OCI-LY7 (cell line): ENCODE data around the gene TPSG1. TPM values are rescaled to one million over a fixed set of nuclear protein-coding genes. Genes with fewer than 3 reads are reported as not detected.
"Not testable (repeated sequence)": the region's sequence is repeated elsewhere in the genome, so short reads cannot be mapped to it uniquely, and the experiment has no call there.

Experiments
- BruUV-seq: library from RNA; stranded (reverse); fragments of 400-500 nt; replicated peaks from 2 replicates; lab custom pipeline; 2021; lab: Mats Ljungman, UMichigan
- CTCF ChIA-PET: fragments of 300-600 bp; sonication (Branson Sonifier 250); formaldehyde crosslinking; loops from one replicate; lab custom pipeline; 2022; ENCODE audit warnings: antibody characterized with exemption; ENCODE audit not compliant: unreplicated experiment; lab: Charles Lee
- POLR2A ChIA-PET: fragments of 300-600 bp; sonication (Branson Sonifier 250); formaldehyde crosslinking; loops from one replicate; lab custom pipeline; 2022; ENCODE audit warnings: antibody characterized with exemption; lab: Charles Lee
- DNase-seq: peaks from one replicate; pipeline ENCODE4 v3.0.0-alpha.2; 2015; ENCODE audit warnings: low spot score
- H2AFZ ChIP-seq: fragments of 200-600 bp; sonication (generic), shearing (Covaris generic); 2 replicates; pipeline ENCODE4 v1.6.1; 2014; ENCODE audit warnings: mild to moderate bottlenecking, antibody characterized with exemption, low read length, moderate library complexity
- H3K27ac ChIP-seq: fragments of 200-600 bp; sonication (generic); 2 replicates; pipeline ENCODE4 v1.5.1; 2014; ENCODE audit warnings: mixed run types, low read depth, mild to moderate bottlenecking, moderate library complexity, low read length, inconsistent platforms; ENCODE audit not compliant: poor library complexity, severe bottlenecking
- H3K36me3 ChIP-seq: fragments of 200-600 bp; sonication (generic); 2 replicates; pipeline ENCODE4 v1.6.1; 2014; ENCODE audit warnings: mild to moderate bottlenecking, antibody characterized with exemption, low read length, moderate library complexity, mixed read lengths; ENCODE audit not compliant: insufficient read depth
- H3K4me1 ChIP-seq: fragments of 200-600 bp; sonication (generic); 2 replicates; pipeline ENCODE4 v1.5.1; 2014; ENCODE audit warnings: mild to moderate bottlenecking, low read length; ENCODE audit not compliant: insufficient read depth, poor library complexity, severe bottlenecking
- H3K4me2 ChIP-seq: fragments of 200-600 bp; sonication (generic); 2 replicates; pipeline ENCODE4 v1.6.1; 2014; ENCODE audit warnings: mild to moderate bottlenecking, low read length
- H3K4me3 ChIP-seq: fragments of 200-600 bp; sonication (generic); 2 replicates; pipeline ENCODE4 v1.5.1; 2014; ENCODE audit warnings: mild to moderate bottlenecking, low read depth, low read length; ENCODE audit not compliant: poor library complexity, severe bottlenecking
- H3K79me2 ChIP-seq: fragments of 200-600 bp; sonication (generic); 2 replicates; pipeline ENCODE4 v1.6.1; 2016; ENCODE audit warnings: low read depth, mild to moderate bottlenecking, low read length, moderate library complexity, mixed read lengths; ENCODE audit not compliant: insufficient read depth
- H3K9me2 ChIP-seq: fragments of 200-600 bp; sonication (generic); 2 replicates; pipeline ENCODE4 v1.6.1; 2016; ENCODE audit warnings: mild to moderate bottlenecking, low read length, mixed read lengths; ENCODE audit not compliant: insufficient read depth
- H3K9me3 ChIP-seq: fragments of 200-600 bp; sonication (generic); 2 replicates; pipeline ENCODE4 v1.6.1; 2014; ENCODE audit warnings: mild to moderate bottlenecking, mixed run types, low read length, mixed read lengths
- H4K20me1 ChIP-seq: fragments of 200-600 bp; sonication (generic); 2 replicates; pipeline ENCODE4 v1.6.1; 2014; ENCODE audit warnings: mild to moderate bottlenecking, antibody characterized with exemption, low read length, moderate library complexity, mixed read lengths; ENCODE audit not compliant: insufficient read depth
- CTCF ChIP-seq: fragments of 200-600 bp; sonication (generic); conservative IDR thresholded peaks from 2 replicates; pipeline ENCODE4 v1.5.1; 2014; ENCODE audit warnings: mild to moderate bottlenecking, antibody characterized with exemption, low read length, moderate library complexity, mixed read lengths
- EZH2phosphoT487 ChIP-seq: fragments of 200-600 bp; sonication (generic); IDR thresholded peaks from 2 replicates; pipeline ENCODE4 v1.6.1; 2018; ENCODE audit warnings: low read depth, borderline replicate concordance, mild to moderate bottlenecking, mixed run types, antibody characterized with exemption, low read length, moderate library complexity, mixed read lengths
- intact Hi-C: fragments of 100-400 bp; cut with micrococcal nuclease; formaldehyde crosslinking; loops from one replicate; pipeline ENCODE4 v1.10.0; 2022; ENCODE audit not compliant: unreplicated experiment
- total RNA-seq, 2 experiments: library from RNA; depleted of rRNA in 1 of 2; stranded (reverse); fragments of >200 nt in 1 of 2; shearing (Covaris generic) in 1 of 2; gene quantifications; 2 replicates each; pipeline ENCODE4 v1.2.3, GENCODE V29; 2014 to 2022

The TPSG1 gene
- total RNA-seq, 2 experiments from 2014 or later: not detected

GRCh38 chr16:1257561-1258224 is 32.6 kb upstream of the TPSG1 start:
- no peak overlapping the region for H3K4me3 ChIP-seq
- DNase-seq: no peak
- no peaks in the 10 kb centered on the region for H3K36me3 ChIP-seq
- intact Hi-C loops: no loop called here
- H3K9me2 ChIP-seq: no peaks in the 10 kb centered on the region
- BruUV-seq: no TSS peak
- no peaks in the 10 kb centered on the region for H4K20me1 ChIP-seq
- ChIA-PET POLR2A (no interaction called here), CTCF (no interaction called here)
- TF ChIP-seq CTCF (no peak), EZH2phosphoT487 (no peak)
- H3K9me3 ChIP-seq: no peaks in the 10 kb centered on the region
- no peaks in the 10 kb centered on the region for H3K79me2 ChIP-seq
- H3K27ac ChIP-seq: no peak overlapping the region
- no peaks in the 10 kb centered on the region for H3K4me1 ChIP-seq
- no peak overlapping the region for H2AFZ ChIP-seq
- H3K4me2 ChIP-seq: no peak overlapping the region

GRCh38 chr16:1256874-1257322 is 31.8 kb upstream of the TPSG1 start:
- Histone ChIP-seq H2AFZ (no peak overlapping the region), H3K4me3 (no peak overlapping the region), H3K27ac (no peak overlapping the region), H3K79me2 (no peaks in the 10 kb centered on the region), H3K9me3 (no peaks in the 10 kb centered on the region), H4K20me1 (no peaks in the 10 kb centered on the region), H3K9me2 (no peaks in the 10 kb centered on the region), H3K4me1 (no peaks in the 10 kb centered on the region), H3K36me3 (no peaks in the 10 kb centered on the region), H3K4me2 (no peak overlapping the region)
- intact Hi-C loops: no loop called here
- POLR2A ChIA-PET: no interaction called here
- CTCF ChIA-PET: no interaction called here
- DNase-seq: no peak
- TF ChIP-seq EZH2phosphoT487 (no peak), CTCF (no peak)
- no TSS peak for BruUV-seq

- POLR2A ChIA-PET, CTCF ChIA-PET, H3K36me3 ChIP-seq, DNase-seq, H3K79me2 ChIP-seq, BruUV-seq, H3K9me2 ChIP-seq, intact Hi-C loops, H2AFZ ChIP-seq, H3K4me2 ChIP-seq, H3K9me3 ChIP-seq, H3K4me1 ChIP-seq, H3K4me3 ChIP-seq, H3K27ac ChIP-seq, H4K20me1 ChIP-seq: not testable (repeated sequence)
Observed at GRCh38 chr16:1256296-1256873, 31.3 kb upstream of the TPSG1 start.

- BruUV-seq, H3K9me2 ChIP-seq, H3K79me2 ChIP-seq, H3K4me2 ChIP-seq, H2AFZ ChIP-seq, H3K27ac ChIP-seq, POLR2A ChIA-PET, H3K36me3 ChIP-seq, DNase-seq, H3K4me3 ChIP-seq, intact Hi-C loops, H3K9me3 ChIP-seq, H4K20me1 ChIP-seq, H3K4me1 ChIP-seq: not testable (repeated sequence)
- CTCF ChIA-PET: interaction anchor here (0.6 kb wide), 1 partner anchor 87 kb away, joined by 5 read pairs; no protein-coding TSS in a partner anchor
Observed at GRCh38 chr16:1255276-1256122, 30.4 kb upstream of the TPSG1 start, which contains the start of gene TPSD1. Gene TPSD1 (plus strand): TSS chr16:1256069. CDS start chr16:1256281, 212 bp downstream.
